K562 (cell line): ENCODE results near the gene MYL9. TPM values are rescaled to one million over a fixed set of nuclear protein-coding genes. Genes with fewer than 3 reads are reported as not detected.

Source experiments
- ADNP ChIP-seq: fragments of 200-800 bp; sonication (Bioruptor generic); IDR thresholded peaks from 2 replicates; pipeline ENCODE4 v1.6.1; 2016; ENCODE audit warnings: missing genetic modification characterization, missing compliant biosample characterization
- CREB5 ChIP-seq: fragments of 250-450 bp; sonication (Bioruptor Pico); IDR thresholded peaks from 2 replicates; pipeline ENCODE4 v1.5.0; 2020; ENCODE audit warnings: mild to moderate bottlenecking
- FOXP4 ChIP-seq: sonication (generic); formaldehyde crosslinking; IDR thresholded peaks from 2 replicates; pipeline ENCODE4 v1.8.0; 2022; ENCODE audit warnings: mild to moderate bottlenecking, missing genetic modification reagents, borderline replicate concordance
- GMEB1 ChIP-seq: fragments of 250-450 bp; sonication (Bioruptor Pico); IDR thresholded peaks from 2 replicates; pipeline ENCODE4 v1.4.0; 2020; ENCODE audit warnings: mild to moderate bottlenecking
- HDAC2 ChIP-seq: fragments of 450-650 bp; IDR thresholded peaks from 2 replicates; pipeline ENCODE4 v1.6.1; 2016; ENCODE audit warnings: mild to moderate bottlenecking
- MEF2A ChIP-seq: IDR thresholded peaks from 2 replicates; pipeline ENCODE4 v1.6.1; 2011; ENCODE audit warnings: low read depth, mild to moderate bottlenecking, low read length, moderate library complexity; ENCODE audit not compliant: control insufficient read depth
- MLX ChIP-seq, 2 experiments: fragments of 450-650 bp in 1 of 2; sonication (generic) in 1 of 2; formaldehyde crosslinking; conservative IDR thresholded peaks; 2 replicates each; pipeline versions ENCODE4 v1.4.0 to v1.8.1; 2020 to 2022; ENCODE audit warnings: mild to moderate bottlenecking in 1 of 2, missing genetic modification reagents in 1 of 2
- MTA3 ChIP-seq: fragments of 450-650 bp; formaldehyde crosslinking; IDR thresholded peaks from 2 replicates; pipeline ENCODE4 v1.6.1; 2017; ENCODE audit warnings: mild to moderate bottlenecking, borderline replicate concordance
- PTTG1 ChIP-seq: fragments of 450-650 bp; IDR thresholded peaks from 2 replicates; pipeline ENCODE4 v1.6.1; 2016; ENCODE audit warnings: low read depth, mild to moderate bottlenecking, missing genetic modification characterization, missing compliant biosample characterization
- RBFOX2 ChIP-seq: fragments of 200-400 bp; formaldehyde crosslinking; IDR thresholded peaks from 2 replicates; pipeline ENCODE4 v1.6.1; 2017; ENCODE audit warnings: low read depth, mild to moderate bottlenecking, low read length, moderate library complexity
- SNRNP70 ChIP-seq: fragments of 200-400 bp; formaldehyde crosslinking; optimal IDR thresholded peaks from 2 replicates; pipeline ENCODE3; 2017; ENCODE audit warnings: low read depth, low read length
- SOX6 ChIP-seq: fragments of 450-650 bp; IDR thresholded peaks from 2 replicates; pipeline ENCODE4 v1.6.1; 2014; ENCODE audit warnings: mild to moderate bottlenecking
- SRF ChIP-seq, 2 experiments: fragments of 250-450, 450-650 bp in 1 of 2; sonication (Bioruptor Pico) in 1 of 2; sonication (generic) in 1 of 2; formaldehyde crosslinking; IDR thresholded peaks; 2 replicates each; pipeline versions ENCODE4 v1.5.0 to v1.5.1; 2020 to 2022; ENCODE audit warnings: mild to moderate bottlenecking in 1 of 2, missing genetic modification reagents in 1 of 2
- STAG1 ChIP-seq: sonication (generic); formaldehyde crosslinking; IDR thresholded peaks from 2 replicates; pipeline ENCODE4 v1.5.0; 2020; ENCODE audit warnings: missing genetic modification reagents, borderline replicate concordance
- THRA ChIP-seq: fragments of 450-650 bp; IDR thresholded peaks from 2 replicates; pipeline ENCODE4 v1.6.1; 2017; ENCODE audit warnings: mild to moderate bottlenecking, moderate library complexity
- XRCC5 ChIP-seq: fragments of 200-400 bp; formaldehyde crosslinking; IDR thresholded peaks from 2 replicates; pipeline ENCODE4 v1.6.1; 2017; ENCODE audit warnings: low read depth, mild to moderate bottlenecking, low read length
- ZNF134 ChIP-seq: fragments of 250-450 bp; sonication (Bioruptor Pico); conservative IDR thresholded peaks from 2 replicates; pipeline ENCODE4 v1.4.0; 2020
- polyA plus RNA-seq, 8 experiments: library from polyadenylated mRNA; depleted of rRNA in 4 of 8; stranded (reverse) in 5 of 8; unstranded in 3 of 8; fragments of >200 nt; fragmentation: Nextera tagmentation in 2 of 8; fragmentation: Illumina TruSeq in 1 of 8; extraction: Ambion mirVana in 2 of 8; extraction: Trizol in 1 of 8; gene quantifications; 2 replicates each; pipeline versions ENCODE4 v1.2.1 to v1.2.3, GENCODE V29; 2011 to 2014; ENCODE audit warnings: inconsistent platforms in 1 of 8, missing spikeins in 1 of 8
- total RNA-seq, 7 experiments: library from RNA; depleted of rRNA in 6 of 7; stranded (reverse); fragments of >200 nt in 6 of 7; fragmentation: Illumina TruSeq in 2 of 7; extraction: Trizol in 2 of 7; gene quantifications; 2 replicates each; pipeline versions ENCODE4 v1.2.1 to v1.2.3, GENCODE V29; 2011 to 2021; ENCODE audit warnings: low replicate concordance in 1 of 7

MYL9 gene
- total and polyA plus RNA-seq, 9 of the 15 experiments (the other 6 are each of a cell fraction or from before 2014, with no cell fraction given) = 0.11 to 3.2 (median 0.81) TPM; not detected in 1

- TF ChIP-seq SRF (CRISPR knock-in tag; IDR thresholded peaks at IDR 0.05) = no peak
- TF ChIP-seq STAG1 (CRISPR knock-in tag) = no peak
- TF ChIP-seq CREB5 = no peak
- TF ChIP-seq MLX (CRISPR knock-in tag; conservative IDR thresholded peaks at IDR 0.05) = no peak
- no peak for TF ChIP-seq FOXP4 (CRISPR knock-in tag)
- no peak for TF ChIP-seq ZNF134 (CRISPR knock-in tag)
- TF ChIP-seq SNRNP70 = no peak
- no peak for TF ChIP-seq PTTG1 (tag)
- TF ChIP-seq MTA3 = no peak
- no peak for TF ChIP-seq THRA
- no peak for TF ChIP-seq ADNP (tag)
- no peak for TF ChIP-seq XRCC5
- no peak for TF ChIP-seq SOX6
- peak; percentile 30; the same call in 1 of the 2 replicates for TF ChIP-seq RBFOX2
- no peak for TF ChIP-seq MEF2A
- TF ChIP-seq HDAC2 = peak; percentile 49; the same call in 1 of the 2 replicates
- TF ChIP-seq GMEB1 (CRISPR knock-in tag) = no peak
Observed at GRCh38 chr20:36573798-36574365, 32.6 kb downstream of the MYL9 start (continued).
